NCI-H2196 treated with DMSO at 0.1 percent for 48 hours (cell line): ENCODE results near the gene TTC4.

ENCODE experiments used
- DNase-seq: peaks from one replicate; lab custom pipeline; 2025; ENCODE audit not compliant: unreplicated experiment; lab: John Stamatoyannopoulos, UW

The TTC4 gene

DNA sequence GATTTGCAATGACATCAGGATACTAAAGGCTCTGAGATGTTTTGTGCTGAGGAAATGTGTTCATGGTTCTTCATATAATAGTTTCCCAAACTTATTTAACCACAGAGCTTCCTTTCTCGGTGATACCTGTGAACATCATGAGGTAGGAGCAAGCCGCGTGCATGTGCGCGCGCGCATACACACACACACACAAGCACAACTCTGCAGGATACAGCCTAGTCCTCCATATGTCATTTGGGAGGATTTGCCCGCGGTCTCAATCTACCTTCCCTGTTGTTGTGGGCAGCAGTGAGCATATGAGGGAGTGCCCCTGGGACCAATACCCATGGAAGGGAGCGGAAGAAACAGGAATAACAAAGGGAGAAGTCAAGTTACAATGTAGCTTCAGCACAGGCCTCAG, 12.2 kb upstream of the TTC4 start:
- DNase-seq: no peak

DNA sequence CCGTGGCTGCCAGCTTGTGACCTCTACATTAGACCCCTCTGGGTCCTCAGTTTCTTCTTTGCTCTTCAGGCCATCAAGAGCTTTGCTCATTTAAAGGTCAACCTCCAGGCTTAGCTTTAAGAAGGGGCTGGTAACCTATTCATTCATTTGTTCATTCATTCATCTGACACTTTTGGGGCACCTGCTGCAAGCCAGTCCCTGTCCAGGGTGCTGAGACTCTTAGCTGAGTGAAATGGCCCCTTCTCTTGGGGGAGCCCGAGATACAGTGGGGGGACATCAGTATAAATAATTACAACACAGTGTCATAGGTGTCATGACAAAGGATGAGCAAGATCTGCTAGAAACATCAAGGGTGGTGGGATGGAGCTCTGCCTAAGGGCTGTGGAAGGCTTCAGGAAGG, 10.5 kb upstream of the TTC4 start:
- DNase-seq: no peak

DNA sequence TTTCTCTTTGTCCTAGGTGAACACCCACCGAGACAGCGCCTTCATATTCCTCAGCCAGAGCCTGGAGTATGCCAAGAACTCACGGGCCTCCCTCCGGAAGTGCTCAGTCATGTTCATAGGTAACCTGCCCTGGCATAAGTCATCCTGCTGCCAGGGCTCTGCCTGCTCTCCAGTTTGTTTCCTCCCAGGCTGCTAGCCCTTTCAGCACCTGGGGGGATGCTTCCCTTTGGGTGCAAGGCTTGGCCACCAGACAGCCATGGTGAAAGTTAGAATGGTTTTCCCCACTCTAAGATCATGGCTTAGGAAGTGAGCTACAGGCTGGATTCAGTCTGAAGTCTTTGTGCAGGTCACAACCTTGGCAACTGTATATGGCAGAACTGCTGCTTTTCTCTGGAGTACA, 9.2 kb upstream of the TTC4 start:
- no peak for DNase-seq

DNA sequence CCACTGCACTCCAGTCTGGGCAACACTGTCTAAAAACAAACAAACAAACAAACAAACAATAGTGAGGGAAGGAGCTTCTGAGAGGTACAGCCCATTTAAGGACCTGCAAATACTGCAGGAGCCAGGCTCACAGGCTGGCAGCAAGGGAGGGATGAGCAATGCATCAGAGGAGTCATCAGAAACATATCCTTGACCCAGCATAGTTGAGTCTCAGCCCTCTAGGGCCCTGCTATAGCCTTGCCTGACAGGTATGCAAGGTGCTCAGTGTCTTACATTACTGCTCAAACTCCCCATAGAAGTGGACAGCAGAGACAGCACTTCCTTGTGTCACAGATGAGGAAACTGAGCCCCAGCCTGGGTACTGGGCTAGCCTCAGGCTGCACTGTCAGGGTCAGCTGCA, 7.3 kb upstream of the TTC4 start:
- no peak for DNase-seq

DNA sequence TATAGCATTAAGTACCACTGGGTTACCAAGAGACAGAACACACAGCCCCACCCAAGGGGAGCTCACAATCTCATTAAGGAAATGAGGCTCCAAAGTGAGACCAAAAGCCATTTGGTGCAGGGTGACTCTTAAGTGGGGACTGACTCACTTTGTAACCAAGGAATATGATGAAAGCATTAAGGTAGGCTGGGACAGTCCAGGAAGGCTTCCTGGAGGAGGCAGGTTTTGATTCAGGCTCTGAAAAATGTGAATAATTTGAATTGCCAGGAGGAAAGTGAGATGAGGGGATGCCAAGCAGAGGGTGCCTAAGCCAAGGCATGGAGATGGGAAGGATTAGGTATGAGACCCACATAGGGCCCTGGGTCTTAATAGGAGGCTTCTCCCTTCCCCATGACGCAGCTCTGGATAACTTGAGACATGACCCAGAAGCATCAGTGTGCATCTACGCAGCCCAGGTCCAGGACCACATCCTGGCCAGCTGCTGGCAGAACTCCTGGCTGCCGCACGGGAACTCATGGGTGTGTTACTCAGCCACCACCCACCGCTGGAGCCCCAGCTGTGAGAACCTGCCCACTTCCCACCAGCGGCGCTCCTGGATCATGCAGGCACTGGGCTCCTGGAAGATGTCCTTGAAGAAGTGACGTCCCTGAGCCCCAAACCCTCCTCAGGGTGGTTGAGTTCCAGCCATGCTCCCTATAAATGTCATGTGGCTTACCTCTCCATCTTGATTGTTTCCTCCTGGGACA, 5.9 kb upstream of the TTC4 start:
- DNase-seq: no peak

DNA sequence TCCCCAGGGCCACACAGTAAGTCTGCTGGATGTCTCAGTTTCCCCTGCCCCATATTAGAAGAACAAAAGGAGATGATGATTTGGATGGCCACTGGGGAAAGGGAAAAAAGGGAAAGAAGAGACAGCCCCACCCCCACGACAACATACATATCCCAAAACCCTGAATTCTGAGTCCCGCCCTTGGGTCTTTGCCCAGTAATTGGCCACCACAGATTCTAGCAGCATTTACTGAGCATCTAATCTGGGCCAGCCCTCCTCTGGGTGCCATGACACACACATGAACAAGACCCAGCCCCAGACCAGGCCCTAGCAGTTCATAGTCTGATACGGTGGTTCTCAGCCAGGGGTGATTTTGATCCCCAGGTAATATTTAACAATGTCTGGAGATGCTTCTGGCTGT, 5.2 kb upstream of the TTC4 start:
- DNase-seq: no peak

DNA sequence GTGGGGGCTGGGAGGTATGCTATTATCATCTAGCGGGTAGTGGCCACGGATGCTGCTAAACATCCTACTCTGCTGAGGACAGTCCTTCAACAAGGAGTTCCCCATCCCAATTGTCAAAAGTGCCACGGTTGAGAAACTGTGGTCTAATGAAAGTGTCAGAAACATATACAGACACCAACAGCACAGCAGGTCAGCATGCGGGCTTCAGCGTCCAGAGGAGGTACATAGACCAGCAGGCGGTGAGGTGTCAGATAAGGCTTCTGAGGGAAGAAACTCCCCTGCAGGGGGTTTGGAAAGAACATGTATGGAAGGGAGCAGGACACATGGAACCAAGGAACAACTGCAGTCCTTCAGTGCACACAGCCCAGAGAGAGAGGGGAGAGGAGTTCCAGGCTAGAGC, 4.8 kb upstream of the TTC4 start:
- no peak for DNase-seq

DNA sequence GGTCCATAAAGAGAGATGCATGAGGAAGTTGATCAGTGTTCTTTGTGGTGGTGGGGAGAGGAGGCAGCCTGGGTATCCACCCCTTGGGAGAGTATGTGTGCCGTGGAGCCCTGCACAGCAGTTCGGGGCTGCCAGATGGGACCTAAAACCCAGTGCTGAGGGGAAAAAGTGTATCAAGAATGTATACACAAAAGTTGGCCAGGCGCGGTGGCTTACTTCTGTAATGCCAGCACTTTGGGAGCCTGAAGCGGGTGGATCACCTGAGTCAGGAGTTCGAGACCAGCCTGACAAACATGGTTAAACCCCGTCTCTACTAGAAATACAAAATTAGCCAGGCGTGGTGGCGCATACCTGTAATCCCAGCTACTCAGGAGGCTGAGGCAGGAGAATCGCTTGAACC, 4.1 kb upstream of the TTC4 start:
- DNase-seq: no peak

DNA sequence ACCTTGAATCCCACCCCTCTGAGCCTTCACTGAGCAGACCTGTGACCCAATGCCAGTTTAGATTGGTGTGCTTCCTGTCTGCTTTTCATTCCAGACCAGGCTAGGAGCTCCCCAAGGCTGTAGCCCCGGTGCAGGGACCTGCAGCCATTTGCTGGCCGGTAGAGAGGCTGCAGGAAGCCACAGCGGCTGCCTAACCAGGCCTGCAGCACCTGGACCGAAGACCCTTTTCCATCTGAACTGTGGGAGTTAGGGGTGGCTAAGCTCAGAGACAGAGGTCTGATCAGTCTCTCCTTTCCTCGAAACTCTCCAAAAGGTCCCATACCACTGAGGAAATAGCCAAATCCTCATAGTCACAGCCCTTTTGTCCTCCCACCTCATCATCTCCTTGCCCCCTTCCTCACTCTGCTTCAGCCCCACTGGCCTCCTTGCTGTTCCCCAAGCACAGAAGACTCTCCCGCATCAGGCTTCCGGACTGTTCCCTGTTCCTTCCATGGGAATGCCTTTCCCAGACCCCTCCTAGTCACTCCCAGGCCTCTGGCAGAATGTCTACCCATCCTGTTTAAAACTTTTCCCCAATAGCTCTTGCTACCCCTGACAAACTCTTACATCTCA, 674 bp upstream of the TTC4 start:
- no peak for DNase-seq

DNA sequence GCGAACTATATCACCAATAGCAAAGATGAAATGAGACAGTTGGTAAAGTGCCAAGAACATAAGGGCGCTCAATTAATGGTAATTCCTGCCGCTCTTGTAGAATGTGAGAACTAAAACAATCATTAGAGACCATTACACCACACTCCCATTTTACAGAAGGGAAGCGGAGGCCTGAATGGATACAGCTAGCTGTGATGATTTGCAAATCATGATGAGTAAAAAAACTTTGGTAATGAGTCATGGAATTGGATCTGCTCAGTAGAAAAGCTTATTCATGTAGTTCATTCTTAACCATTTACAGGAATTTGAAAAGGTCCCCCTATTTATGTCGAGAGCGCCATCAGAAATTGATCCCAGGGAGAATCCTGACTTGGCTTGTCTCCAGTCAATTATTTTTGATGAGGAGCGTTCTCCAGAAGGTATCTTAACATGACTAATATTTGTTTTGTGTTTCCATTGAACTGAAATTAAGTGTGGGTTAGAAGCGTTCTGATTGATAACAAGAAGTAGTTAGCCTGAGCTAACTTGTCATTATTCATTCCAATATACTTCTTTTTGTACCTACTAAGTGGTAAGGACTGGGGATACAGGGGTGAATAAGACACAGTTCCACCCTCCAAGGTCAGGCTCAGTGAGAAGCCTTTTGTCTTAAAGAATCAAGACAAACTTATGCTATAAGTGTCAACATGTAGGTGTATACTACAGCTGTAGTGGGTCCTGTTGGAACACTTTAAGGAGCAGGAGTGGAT, 812 bp downstream of the TTC4 start:
- DNase-seq: no peak

DNA sequence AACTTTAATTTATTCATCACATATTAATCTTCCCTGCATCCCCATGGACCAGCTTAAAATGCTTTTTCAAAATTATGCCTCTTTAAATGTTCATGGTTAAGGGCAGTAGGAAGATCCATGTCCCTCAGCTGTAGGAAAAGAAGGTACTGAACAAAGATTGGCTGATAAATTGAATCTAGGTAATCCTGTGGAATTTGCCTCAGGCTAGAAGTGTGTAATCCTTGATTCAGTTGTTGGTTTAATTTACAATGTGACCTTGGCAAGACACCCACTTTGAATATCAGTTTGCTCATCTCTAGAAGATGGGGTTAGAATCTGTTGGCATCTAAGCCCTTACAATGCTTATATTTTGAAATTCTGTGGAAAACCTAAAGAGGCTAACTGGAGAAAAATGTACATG, 6.1 kb downstream of the TTC4 start:
- no peak for DNase-seq

DNA sequence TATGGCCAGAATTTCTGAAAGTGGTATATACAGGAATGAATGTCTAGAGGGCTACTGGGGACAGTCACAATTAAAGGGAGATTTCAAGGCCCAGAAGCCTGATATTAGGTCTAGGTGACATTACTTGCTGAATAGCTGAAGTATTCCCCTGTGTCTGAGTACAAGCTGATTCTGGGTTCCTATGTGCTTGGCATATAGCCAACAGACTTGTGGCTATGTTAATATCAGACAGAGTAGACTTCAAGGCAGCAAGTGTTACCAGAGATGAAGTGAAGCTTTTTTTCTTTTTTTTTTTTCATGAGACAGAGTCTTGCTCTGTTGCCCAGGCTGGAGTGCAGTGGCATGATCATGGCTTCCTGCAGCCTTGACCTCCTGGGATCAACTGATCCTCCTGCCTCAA, 8.3 kb downstream of the TTC4 start:
- DNase-seq: no peak

DNA sequence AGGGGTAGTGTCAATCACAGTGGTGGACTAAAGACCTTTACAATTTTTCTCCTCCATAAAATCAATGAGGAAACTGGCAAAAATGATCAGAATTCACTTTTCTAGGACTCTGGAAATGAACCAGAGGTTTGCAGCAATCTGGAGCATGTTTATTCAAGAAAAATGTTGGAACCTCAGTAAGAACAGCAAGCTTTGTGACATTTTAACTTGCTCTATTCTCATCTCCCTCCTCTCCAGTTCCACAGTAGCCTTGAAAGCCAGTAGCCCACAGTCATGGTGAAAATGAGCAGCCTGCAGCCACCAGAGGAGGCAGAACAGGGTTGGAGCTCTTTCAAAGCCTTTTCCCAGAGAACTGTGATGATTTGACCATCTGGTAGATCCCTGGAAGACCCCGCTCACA, 9.1 kb downstream of the TTC4 start:
- no peak for DNase-seq

DNA sequence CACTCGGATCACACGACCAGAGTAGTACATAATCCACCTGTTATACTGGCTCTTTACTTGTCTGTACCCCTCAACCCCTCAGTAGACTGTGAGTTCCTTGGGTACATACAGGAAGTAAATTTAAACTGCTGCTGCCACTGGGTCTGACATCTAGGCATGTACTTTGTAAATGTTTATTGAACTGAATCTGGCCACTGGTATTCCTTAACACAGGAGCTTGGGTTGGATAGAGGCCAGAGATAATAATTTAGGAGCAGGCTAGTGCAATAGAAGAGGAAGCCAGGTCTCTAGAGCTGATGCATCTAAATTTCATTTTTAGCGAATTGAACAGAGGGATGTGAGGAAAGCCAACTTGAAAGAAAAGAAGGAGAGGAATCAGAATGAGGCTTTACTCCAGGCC, 12.4 kb downstream of the TTC4 start:
- DNase-seq: no peak

DNA sequence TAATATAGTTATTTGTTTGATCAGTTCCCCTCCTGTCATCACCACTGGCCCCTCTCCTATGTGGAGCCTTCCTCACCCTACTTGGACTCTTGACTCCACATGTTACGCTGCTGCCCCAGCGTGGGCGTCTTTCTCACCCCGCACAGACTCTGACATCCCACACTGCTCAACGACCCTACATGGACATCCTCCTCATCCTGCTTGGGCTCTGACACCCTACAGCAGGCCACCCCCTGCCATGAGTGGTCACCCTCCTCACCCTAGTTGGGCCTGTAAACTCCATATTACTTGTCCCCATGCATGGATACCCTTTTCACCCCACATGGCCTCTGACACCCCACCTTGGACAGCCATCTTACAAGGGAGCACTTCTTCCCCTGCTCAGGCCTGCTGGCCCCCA, 21.0 kb downstream of the TTC4 start:
- DNase-seq: no peak

DNA sequence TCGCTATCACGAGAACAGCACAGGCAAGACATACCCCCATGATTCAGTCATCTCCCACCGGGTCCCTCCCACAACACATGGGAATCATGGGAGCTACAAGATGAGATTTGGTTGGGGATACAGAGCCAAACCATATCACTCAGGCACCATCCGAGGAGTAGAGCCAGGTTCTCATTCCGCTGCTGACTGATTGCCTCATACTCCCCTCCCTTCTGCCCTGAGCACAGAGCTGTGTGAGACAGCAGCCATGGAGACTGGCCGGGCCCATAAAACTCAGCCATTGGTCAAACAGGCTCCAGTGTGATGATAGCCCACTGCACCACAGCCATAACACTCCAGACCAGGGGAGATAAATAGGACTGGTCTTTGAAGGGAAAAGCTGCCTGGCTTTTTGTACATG, 22.6 kb downstream of the TTC4 start:
- no peak for DNase-seq

DNA sequence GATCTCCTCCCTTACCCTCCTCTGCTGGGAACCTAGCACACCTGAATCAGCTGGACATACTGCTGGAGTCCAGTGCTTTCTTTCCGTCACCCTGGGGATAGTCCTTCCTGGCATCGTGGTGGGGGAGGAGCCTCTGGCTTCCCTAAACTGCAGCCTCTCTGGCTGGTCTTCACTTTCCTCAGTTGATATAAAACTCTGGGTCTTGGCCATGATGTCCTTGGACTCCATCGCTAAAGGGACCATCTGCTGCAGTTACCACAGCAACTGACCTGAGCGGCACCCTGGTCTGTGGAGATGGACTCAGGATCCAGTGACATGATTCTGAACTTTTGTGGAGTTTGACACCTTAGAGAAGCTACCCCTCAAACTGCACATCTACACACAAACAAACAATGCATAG, 25.9 kb downstream of the TTC4 start:
- DNase-seq: no peak

DNA sequence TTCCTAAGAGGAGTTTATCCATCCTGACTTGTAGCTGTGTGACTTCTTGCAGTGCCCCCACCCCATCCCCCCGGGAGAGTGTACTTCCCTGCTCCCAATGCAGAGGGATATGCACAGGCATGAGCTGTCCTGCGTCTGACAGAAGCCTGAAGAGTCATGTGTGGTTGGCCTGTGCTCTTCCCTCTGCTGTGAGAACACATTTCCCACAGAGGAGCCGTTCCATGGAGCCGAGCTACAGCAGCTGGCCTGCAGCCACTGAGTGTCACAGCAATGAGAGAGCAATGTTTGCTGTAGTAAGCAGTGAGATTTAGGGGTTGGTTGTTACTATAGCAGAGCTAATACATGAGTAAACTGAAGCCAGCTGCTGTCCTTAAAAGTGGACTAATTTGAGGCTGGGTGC, 26.6 kb downstream of the TTC4 start:
- no peak for DNase-seq

DNA sequence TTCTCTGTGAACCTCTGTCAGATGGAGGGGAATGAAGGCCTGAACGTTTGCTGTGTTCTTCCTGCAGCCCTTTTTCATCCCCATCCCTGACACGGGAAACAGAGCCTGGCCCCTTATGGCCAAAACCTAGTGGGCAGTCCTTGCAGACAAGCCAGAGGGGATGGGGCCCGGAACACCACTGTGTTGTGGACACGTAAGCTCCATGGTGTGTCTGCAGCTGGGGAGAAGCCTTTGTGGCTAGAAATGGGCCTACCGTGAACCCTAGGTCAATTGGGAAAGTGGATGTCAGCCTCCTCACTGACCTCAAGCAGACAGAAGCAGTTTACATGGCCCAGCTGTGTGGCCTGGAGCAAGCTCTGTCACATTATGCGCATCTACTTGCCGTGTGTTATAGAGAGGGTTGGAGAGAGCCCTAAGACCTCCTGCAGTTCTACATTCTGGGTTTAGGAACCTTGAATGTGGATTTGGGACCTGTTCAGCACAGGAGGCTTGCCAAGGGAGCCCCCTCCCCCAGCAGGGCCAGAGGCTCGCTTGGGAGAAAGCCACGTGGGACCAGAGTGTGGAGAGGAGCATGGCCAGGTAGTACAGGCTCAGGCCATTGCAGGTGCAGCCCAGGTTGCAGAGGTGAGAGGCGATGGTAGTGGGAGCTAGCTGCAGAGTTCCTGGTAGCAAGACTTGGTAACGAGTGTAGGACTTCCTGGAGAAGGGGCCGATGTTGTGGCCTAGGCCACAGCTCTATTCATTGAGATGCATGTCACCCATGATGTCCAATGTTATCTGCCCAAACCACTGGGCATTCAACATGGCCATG, 28.0 kb downstream of the TTC4 start:
- DNase-seq: no peak

DNA sequence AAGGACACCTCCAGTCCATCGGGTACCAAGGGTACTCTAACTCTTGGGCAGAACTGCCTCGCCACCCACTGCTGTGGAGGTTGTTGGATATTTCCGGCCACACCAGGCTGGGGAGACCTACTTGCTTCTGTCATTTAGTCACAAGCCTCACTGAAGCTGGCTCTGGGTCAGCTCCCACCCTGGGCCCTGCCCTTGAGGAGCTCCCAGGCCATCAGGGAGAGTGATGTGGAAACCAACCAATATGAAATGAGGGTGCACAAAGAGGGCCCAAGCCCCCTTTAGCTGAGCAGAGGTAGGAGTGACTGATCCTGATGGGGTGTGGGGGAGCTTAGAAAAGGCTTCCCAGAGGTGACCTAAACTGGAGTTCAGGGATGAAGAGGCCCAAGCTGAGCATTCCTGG, 29.0 kb downstream of the TTC4 start:
- DNase-seq: no peak

DNA sequence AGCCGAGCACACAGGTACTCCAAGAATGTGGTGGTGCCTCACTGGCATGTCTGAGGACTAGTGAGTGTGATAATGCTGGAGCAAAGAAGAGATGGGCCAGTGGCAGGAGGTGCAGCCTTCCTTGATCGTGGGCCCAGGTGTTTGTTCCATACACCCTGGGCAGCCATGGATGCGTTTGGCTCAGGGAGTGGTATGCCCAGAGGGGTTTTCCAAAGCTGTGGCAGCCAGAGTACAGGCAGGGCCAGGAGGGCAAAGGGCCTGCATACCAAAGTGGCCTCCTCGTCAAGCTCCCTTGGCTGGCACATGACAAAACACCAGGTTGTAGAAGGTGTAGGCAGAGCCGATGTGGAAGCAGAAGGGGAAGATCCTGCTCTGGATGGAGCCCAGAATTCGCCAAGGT, 29.6 kb downstream of the TTC4 start:
- no peak for DNase-seq

DNA sequence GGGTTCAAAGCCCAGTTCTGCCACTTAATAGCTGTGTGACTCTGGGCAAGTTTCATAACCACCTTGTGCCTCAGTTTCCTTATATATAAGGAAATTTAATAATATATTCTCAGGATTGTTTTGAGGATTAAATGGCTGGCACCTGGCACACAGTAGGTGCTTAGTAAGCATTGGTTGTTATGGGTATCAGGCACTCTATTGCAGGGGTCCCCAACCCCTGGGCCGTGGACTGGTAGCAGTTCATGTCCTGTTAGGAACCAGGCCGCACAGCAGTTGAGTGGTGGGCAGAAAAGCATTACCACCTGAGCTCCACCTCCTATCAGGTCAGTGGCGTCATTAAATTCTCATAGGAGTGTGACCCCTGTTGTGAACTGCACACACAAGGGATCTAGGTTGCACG, 30.2 kb downstream of the TTC4 start:
- no peak for DNase-seq
